Liver (tissue), 3 donors: ENCODE measurements around the gene CPSF4L.

Experiments
- ATF3 ChIP-seq: IDR thresholded peaks from 2 replicates; pipeline ENCODE4 v1.6.1; 2016; ENCODE audit warnings: antibody characterized with exemption
- CTCF ChIP-seq: fragments of 150-350 bp; IDR thresholded peaks from 2 replicates; pipeline ENCODE4 v1.5.1; 2017; ENCODE audit warnings: improper control_type of control experiment, low read depth, low read length; ENCODE audit not compliant: missing input control
- EGR1 ChIP-seq, 2 donors: IDR thresholded peaks; 2 replicates each; pipeline ENCODE4 v1.6.1; 2016 to 2018; ENCODE audit warnings: antibody characterized with exemption in 2 of 2, low read depth in 2 of 2
- FOXA1 ChIP-seq: IDR thresholded peaks from 2 replicates; pipeline ENCODE4 v1.6.1; 2016; ENCODE audit warnings: antibody characterized with exemption
- GABPA ChIP-seq, 2 donors: IDR thresholded peaks in 1 of 2; conservative IDR thresholded peaks in 1 of 2; 2 replicates each; pipeline ENCODE4 v1.6.1; 2016; ENCODE audit warnings: antibody characterized with exemption in 2 of 2, mild to moderate bottlenecking in 1 of 2, moderate library complexity in 1 of 2
- HNF4G ChIP-seq: IDR thresholded peaks from 2 replicates; pipeline ENCODE4 v1.6.1; 2016; ENCODE audit warnings: antibody characterized with exemption
- JUND ChIP-seq, 2 donors: IDR thresholded peaks; 2 replicates each; pipeline ENCODE4 v1.6.1; 2016; ENCODE audit warnings: antibody characterized with exemption in 2 of 2
- MAX ChIP-seq: IDR thresholded peaks from 2 replicates; pipeline ENCODE4 v1.6.1; 2016; ENCODE audit warnings: antibody characterized with exemption
- NR2F2 ChIP-seq: IDR thresholded peaks from 2 replicates; pipeline ENCODE4 v1.6.1; 2016; ENCODE audit warnings: antibody characterized with exemption
- RAD21 ChIP-seq, 2 donors: IDR thresholded peaks; 2 replicates each; pipeline ENCODE4 v1.6.1; 2016; ENCODE audit warnings: antibody characterized with exemption in 2 of 2, mild to moderate bottlenecking in 2 of 2
- SP1 ChIP-seq: IDR thresholded peaks from 2 replicates; pipeline ENCODE4 v1.6.1; 2018; ENCODE audit warnings: antibody characterized with exemption, mild to moderate bottlenecking
- YY1 ChIP-seq: IDR thresholded peaks from 2 replicates; pipeline ENCODE4 v1.6.1; 2016; ENCODE audit warnings: antibody characterized with exemption, mild to moderate bottlenecking
- ZBTB33 ChIP-seq: IDR thresholded peaks from 2 replicates; pipeline ENCODE4 v1.6.1; 2016; ENCODE audit warnings: antibody characterized with exemption
- TF ChIP-seq, protein P1 (sequence below): IDR thresholded peaks from 2 replicates; pipeline ENCODE4 v1.6.1; 2016; ENCODE audit warnings: antibody characterized with exemption, mild to moderate bottlenecking
- donor health status: healthy.
- donor health status: healthy.

- TF ChIP-seq CTCF: no peak
- TF ChIP-seq FOXA1: no peak
- TF ChIP-seq MAX: no peak
- no peak for TF ChIP-seq ATF3
- TF ChIP-seq, protein P1, sequence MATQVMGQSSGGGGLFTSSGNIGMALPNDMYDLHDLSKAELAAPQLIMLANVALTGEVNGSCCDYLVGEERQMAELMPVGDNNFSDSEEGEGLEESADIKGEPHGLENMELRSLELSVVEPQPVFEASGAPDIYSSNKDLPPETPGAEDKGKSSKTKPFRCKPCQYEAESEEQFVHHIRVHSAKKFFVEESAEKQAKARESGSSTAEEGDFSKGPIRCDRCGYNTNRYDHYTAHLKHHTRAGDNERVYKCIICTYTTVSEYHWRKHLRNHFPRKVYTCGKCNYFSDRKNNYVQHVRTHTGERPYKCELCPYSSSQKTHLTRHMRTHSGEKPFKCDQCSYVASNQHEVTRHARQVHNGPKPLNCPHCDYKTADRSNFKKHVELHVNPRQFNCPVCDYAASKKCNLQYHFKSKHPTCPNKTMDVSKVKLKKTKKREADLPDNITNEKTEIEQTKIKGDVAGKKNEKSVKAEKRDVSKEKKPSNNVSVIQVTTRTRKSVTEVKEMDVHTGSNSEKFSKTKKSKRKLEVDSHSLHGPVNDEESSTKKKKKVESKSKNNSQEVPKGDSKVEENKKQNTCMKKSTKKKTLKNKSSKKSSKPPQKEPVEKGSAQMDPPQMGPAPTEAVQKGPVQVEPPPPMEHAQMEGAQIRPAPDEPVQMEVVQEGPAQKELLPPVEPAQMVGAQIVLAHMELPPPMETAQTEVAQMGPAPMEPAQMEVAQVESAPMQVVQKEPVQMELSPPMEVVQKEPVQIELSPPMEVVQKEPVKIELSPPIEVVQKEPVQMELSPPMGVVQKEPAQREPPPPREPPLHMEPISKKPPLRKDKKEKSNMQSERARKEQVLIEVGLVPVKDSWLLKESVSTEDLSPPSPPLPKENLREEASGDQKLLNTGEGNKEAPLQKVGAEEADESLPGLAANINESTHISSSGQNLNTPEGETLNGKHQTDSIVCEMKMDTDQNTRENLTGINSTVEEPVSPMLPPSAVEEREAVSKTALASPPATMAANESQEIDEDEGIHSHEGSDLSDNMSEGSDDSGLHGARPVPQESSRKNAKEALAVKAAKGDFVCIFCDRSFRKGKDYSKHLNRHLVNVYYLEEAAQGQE: no peak
- TF ChIP-seq SP1: no peak
- no peak for TF ChIP-seq EGR1 (IDR thresholded peaks at IDR 0.05; ENCODE audit: low read depth in 2 of 2)
- no peak for TF ChIP-seq RAD21 (IDR thresholded peaks at IDR 0.05)
- TF ChIP-seq JUND (IDR thresholded peaks at IDR 0.05): no peak
- TF ChIP-seq YY1: no peak
- no peak for TF ChIP-seq ZBTB33
- no peak for TF ChIP-seq GABPA (IDR thresholded peaks at IDR 0.05 in 1 of 2, conservative IDR thresholded peaks at IDR 0.05 in 1 of 2)
- TF ChIP-seq HNF4G: no peak
- no peak for TF ChIP-seq NR2F2
These were observed 52.2 kb downstream of the CPSF4L start for GRCh38 chr17:73209436-73209835.
